Activated naive CD4-positive, alpha-beta T cell treated with anti-CD3 and anti-CD28 coated beads, Interleukin-2, amount 50 U/mL, for 24 hours (primary cell): ENCODE results near the gene EVL.
A peak's percentile ranks its signal among the peaks of the same experiment; 100 is the strongest.
"Not testable (repeated sequence)": the region's sequence is repeated elsewhere in the genome, so short reads cannot be mapped to it uniquely, and the experiment has no call there.

Source experiments
- H3K27ac Mint-ChIP-seq: one replicate; pipeline ENCODE4 v1.8.0; 2021; ENCODE audit warnings: mild to moderate bottlenecking, mixed read lengths
- H3K27me3 Mint-ChIP-seq: one replicate; pipeline ENCODE4 v1.8.0; 2021; ENCODE audit warnings: mixed read lengths
- H3K36me3 Mint-ChIP-seq: one replicate; pipeline ENCODE4 v1.8.0; 2021; ENCODE audit warnings: mixed read lengths
- H3K4me1 Mint-ChIP-seq: one replicate; pipeline ENCODE4 v1.8.0; 2021; ENCODE audit warnings: mixed read lengths
- H3K4me3 Mint-ChIP-seq: one replicate; pipeline ENCODE4 v1.8.0; 2021; ENCODE audit warnings: mild to moderate bottlenecking, mixed read lengths
- H3K9me3 Mint-ChIP-seq: one replicate; pipeline ENCODE4 v1.8.0; 2021; ENCODE audit warnings: mixed read lengths

Gene EVL

GRCh38 chr14:100180671-100181070, 115.4 kb downstream of the EVL start:
- not testable (repeated sequence) for H3K4me1 Mint-ChIP-seq, H3K27ac Mint-ChIP-seq, H3K9me3 Mint-ChIP-seq, H3K27me3 Mint-ChIP-seq, H3K36me3 Mint-ChIP-seq, H3K4me3 Mint-ChIP-seq

- not testable (repeated sequence) for H3K36me3 Mint-ChIP-seq, H3K27me3 Mint-ChIP-seq, H3K4me1 Mint-ChIP-seq, H3K27ac Mint-ChIP-seq, H3K4me3 Mint-ChIP-seq, H3K9me3 Mint-ChIP-seq
These were observed 116.8 kb downstream of the EVL start for GRCh38 chr14:100181876-100182551.

- H3K4me3 Mint-ChIP-seq, result no peak overlapping the region
- H3K36me3 Mint-ChIP-seq, result no peaks in the 10 kb centered on the region
- H3K27me3 Mint-ChIP-seq, result no peaks in the 10 kb centered on the region
- H3K9me3 Mint-ChIP-seq, result no peaks in the 10 kb centered on the region
- no peak overlapping the region for H3K27ac Mint-ChIP-seq
- H3K4me1 Mint-ChIP-seq, result no peaks in the 10 kb centered on the region
These were observed 122.1 kb downstream of the EVL start for GRCh38 chr14:100187247-100187833.

GRCh38 chr14:100188392-100189030, 123.3 kb downstream of the EVL start:
- Mint-ChIP-seq H3K4me1 (peaks cover 6% of the 10 kb centered on the region), H3K27ac (no peak overlapping the region), H3K36me3 (no peaks in the 10 kb centered on the region), H3K27me3 (no peaks in the 10 kb centered on the region), H3K4me3 (no peak overlapping the region), H3K9me3 (no peaks in the 10 kb centered on the region)

- no peak overlapping the region for H3K27ac Mint-ChIP-seq
- H3K4me3 Mint-ChIP-seq, result no peak overlapping the region
- no peaks in the 10 kb centered on the region for H3K9me3 Mint-ChIP-seq
- H3K27me3 Mint-ChIP-seq, result no peaks in the 10 kb centered on the region
- peaks cover 16% of the 10 kb centered on the region for H3K4me1 Mint-ChIP-seq
- no peaks in the 10 kb centered on the region for H3K36me3 Mint-ChIP-seq
These were observed 124.9 kb downstream of the EVL start for GRCh38 chr14:100190126-100190525.

- Mint-ChIP-seq H3K27me3 (no peaks in the 10 kb centered on the region), H3K4me1 (peaks cover 16% of the 10 kb centered on the region), H3K36me3 (no peaks in the 10 kb centered on the region), H3K4me3 (no peak overlapping the region), H3K27ac (no peak overlapping the region), H3K9me3 (no peaks in the 10 kb centered on the region)
These were observed 126.5 kb downstream of the EVL start for GRCh38 chr14:100191584-100192249.

GRCh38 chr14:100192250-100192671, 127.0 kb downstream of the EVL start:
- no peaks in the 10 kb centered on the region for H3K27me3 Mint-ChIP-seq
- H3K4me3 Mint-ChIP-seq, result peak overlapping the region; percentile 77
- H3K9me3 Mint-ChIP-seq, result no peaks in the 10 kb centered on the region
- no peaks in the 10 kb centered on the region for H3K36me3 Mint-ChIP-seq
- peaks cover 16% of the 10 kb centered on the region for H3K4me1 Mint-ChIP-seq
- H3K27ac Mint-ChIP-seq, result peak overlapping the region; percentile 94

- no peaks in the 10 kb centered on the region for H3K36me3 Mint-ChIP-seq
- peak overlapping the region; percentile 94 for H3K27ac Mint-ChIP-seq
- H3K4me1 Mint-ChIP-seq, result peaks cover 16% of the 10 kb centered on the region
- peak overlapping the region; percentile 77 for H3K4me3 Mint-ChIP-seq
- H3K9me3 Mint-ChIP-seq, result no peaks in the 10 kb centered on the region
- H3K27me3 Mint-ChIP-seq, result no peaks in the 10 kb centered on the region
These were observed 127.6 kb downstream of the EVL start for GRCh38 chr14:100192672-100193416.
